Activated naive CD4-positive, alpha-beta T cell treated with anti-CD3 and anti-CD28 coated beads, Interleukin-2, amount 50 U/mL, for 16 hours (primary cell): ENCODE measurements around the gene GLT8D2.
"Not testable (repeated sequence)": the region's sequence is repeated elsewhere in the genome, so short reads cannot be mapped to it uniquely, and the experiment has no call there.

Experiments
- DNase-seq: peaks from one replicate; pipeline ENCODE4 v3.0.0-alpha.2; 2020

The GLT8D2 gene

DNA sequence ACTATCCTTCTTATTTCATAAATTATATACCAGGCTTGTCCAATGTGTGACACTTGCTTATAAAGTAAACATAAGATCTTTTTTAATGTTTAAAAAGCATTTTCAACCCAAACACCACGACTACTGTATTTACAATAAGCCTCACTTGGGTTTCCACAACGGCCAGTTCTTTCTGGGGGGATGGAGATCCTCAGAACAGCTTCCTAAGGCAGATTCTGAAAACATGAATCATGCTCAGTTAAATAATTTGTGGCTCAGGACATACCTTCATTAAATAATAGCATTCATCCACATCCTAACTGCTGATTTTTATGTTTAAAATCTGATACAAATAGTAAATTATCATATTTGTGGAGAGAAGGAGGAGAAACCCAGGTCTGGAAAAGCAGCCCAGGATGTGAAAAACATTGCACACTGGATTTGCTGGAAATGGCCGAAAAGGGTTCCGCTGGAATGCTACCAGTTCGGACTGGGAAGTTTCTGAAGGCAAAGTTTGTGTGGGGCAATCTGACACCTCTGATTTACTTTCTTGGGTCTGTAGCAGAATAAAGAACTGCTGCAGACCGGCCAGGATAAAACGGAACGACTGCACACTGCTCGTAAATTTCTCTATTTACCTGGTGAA lies 597 bp downstream of the GLT8D2 start:
- no peak for DNase-seq

DNA sequence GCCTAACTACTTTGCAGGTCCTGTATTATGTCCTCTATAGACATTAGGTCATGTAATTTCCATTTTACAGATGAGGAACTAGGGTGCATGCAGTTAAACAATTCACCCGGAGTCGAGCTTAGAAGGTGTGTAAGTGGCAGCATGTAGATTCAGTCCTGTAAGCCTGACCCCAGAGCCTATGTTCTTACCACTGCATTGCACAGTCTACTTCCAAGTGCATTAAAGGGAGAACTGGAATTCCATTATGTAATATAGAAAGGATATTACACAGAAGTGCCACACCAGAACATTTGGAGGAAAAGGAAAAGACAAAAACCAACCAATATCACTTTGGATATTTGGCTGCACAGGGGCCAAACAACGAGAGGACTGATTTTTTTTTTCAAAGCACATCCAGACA lies 1.2 kb downstream of the GLT8D2 start:
- DNase-seq = no peak

DNA sequence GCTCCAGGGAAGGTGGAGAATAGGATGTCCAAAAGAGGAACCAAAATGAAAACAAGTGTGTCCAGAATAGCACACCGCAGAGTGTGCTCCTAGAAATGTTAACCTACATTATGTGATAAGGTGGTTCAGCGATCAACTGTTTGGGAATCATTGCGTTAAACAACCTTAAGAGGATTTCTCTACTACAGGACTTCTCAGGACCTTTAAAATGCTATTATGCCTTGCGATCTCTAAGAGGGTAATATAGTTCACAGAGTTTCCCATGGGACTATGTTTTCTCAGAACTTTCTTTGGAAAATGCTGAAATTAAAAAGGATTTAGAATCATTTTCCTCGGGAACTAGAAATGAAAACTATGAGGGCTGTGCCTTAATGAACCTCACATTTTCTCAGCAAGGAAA lies 1.8 kb downstream of the GLT8D2 start:
- no peak for DNase-seq

DNA sequence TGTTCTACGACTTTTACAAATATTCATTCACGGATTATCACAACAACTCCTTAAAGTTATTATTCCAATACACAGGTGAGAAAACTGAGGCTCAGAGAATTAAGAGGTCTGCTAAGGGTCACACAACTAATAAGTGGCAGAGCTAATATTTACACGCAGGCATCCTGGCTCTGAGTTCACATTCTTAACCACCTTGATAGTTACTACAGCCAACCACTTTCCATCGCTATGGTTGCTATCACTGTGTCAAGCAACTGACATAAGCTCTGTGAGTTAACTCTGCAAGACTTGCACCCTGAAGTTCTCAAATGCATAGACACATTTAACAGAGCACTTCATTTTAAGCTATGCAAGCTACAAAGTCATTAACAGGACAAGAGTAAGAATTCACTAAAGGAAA lies 3.7 kb downstream of the GLT8D2 start:
- DNase-seq = no peak

DNA sequence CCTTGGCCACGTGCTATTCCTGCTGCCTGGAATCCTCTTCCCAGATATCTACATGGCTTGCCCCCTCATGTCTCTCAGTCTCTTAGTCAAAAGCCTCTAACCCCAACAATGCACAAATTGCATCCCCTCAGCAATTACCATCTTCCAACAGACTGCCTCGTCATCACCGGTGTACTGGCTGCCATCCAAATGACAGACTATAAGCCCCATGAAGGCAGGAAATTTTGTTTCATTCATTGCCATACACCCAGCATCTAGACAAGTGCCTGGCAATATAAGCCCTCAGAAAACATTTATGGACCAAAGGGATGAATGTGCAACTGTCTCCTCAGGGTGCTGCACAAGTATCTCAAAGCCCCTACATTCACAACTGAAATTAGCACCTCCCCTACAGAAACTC lies 5.8 kb downstream of the GLT8D2 start:
- DNase-seq = no peak

DNA sequence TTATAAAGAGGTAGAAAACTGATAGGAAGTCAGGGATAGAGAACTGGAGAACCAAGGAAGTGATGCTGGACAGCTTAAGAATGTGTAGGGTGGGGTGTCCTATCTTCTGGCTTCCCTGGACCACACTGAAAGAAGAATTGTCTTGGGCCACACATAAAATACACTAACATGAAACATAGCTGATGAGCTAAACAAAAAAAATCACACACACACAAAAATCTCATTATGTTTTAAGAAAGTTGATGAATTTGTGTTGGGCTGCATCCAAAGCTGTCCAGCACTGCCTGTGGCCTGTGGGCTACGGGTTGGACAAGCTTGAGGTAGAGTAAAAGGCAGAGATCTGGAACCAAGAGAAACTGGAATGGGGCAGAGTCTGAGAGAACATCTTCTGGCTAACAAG lies 7.4 kb downstream of the GLT8D2 start:
- no peak for DNase-seq

GRCh38 chr12:104039769-104040168 lies 10.2 kb downstream of the GLT8D2 start:
- DNase-seq = not testable (repeated sequence)

DNA sequence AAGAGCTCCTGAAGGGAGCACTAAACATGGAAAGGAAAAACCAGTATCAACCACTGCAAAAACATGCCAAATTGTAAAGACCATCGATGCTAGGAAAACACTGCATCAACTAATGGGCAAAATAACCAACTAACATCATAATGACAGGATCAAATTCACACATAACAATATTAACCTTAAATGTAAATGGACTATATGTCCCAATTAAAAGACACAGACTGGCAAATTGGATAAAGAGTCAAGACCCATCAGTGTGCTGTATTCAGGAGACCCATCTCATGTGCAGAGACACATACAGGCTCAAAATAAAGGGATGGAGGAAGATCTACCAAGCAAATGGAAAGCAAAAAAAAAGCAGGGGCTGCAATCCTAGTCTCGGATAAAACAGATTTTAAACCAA lies 13.8 kb downstream of the GLT8D2 start:
- DNase-seq = not testable (repeated sequence)

GRCh38 chr12:104030596-104030995 lies 19.4 kb downstream of the GLT8D2 start:
- not testable (repeated sequence) for DNase-seq

DNA sequence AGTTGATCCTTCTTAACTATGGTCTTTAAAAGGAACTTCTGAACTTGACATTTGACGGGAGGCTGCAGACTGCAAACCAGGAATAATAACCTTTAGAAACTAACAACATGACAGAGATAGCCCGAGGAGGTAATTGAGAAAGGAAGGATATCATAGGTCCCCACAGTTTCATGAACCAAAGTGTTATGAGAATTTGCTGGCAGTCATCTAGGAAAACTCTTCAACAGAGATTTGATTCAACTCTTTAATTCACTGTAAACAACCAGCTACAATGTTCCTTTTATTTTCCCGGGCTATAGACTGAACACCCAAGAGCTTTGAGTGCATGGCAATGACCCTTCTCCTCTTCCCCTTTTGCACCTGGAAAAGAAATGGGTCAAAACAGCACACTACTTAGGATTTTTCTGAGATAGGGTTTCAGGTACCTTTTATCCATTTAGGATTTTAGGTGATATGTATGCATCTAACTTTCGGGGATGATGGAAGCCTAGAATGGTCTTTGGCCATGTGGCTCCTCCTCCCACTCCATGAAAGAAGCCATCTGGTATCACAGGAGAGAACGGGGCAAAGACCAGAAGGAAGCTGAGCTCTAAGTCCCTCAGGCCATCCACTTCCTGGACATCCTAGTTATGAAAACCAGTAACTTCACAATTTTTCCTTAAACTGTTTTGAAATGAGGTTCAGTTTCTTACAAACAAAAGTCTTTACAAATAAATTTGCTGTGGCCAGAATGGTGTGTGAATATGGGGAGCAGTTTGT lies 23.0 kb downstream of the GLT8D2 start:
- no peak for DNase-seq

GRCh38 chr12:104025771-104026170 lies 24.2 kb downstream of the GLT8D2 start:
- DNase-seq = no peak

DNA sequence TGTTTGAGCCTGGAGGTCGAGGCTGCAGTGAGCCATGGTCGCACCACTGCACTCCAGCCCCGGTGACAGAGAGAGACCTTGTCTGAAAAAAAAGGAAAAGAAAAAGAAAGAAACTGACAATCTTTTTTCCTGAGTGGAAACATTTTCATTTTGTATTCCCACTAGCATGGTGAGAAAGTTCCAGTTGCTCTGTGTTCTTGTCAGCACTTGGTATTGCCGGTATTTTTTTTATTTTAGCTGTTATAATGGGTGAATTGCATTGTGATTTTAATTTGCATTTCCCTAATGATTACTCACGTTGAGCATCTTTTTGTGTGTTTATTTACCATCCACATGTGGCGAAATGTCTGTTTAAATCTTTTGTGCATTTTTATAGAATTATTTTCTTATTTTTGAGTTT lies 25.6 kb downstream of the GLT8D2 start:
- no peak for DNase-seq

DNA sequence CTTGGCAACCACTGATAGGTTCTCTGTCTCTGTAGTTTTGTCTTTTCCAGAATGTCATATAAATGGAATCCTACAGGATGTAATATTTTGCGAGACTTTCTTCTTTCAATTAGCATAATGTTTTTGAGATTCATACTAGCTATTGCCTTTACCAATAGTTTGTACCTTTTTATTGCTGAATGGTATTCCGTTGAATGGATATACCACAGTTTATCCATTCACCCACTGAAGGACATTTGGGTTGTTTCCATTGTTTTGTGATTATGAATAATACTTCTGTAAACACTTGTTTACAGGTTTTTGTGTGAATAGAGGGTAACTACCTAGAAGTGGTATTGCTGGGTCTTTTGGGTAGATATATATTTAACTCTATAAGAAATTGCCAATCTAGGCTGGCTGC lies 26.3 kb downstream of the GLT8D2 start:
- DNase-seq = no peak

GRCh38 chr12:104022786-104023185 lies 27.2 kb downstream of the GLT8D2 start:
- DNase-seq = no peak

DNA sequence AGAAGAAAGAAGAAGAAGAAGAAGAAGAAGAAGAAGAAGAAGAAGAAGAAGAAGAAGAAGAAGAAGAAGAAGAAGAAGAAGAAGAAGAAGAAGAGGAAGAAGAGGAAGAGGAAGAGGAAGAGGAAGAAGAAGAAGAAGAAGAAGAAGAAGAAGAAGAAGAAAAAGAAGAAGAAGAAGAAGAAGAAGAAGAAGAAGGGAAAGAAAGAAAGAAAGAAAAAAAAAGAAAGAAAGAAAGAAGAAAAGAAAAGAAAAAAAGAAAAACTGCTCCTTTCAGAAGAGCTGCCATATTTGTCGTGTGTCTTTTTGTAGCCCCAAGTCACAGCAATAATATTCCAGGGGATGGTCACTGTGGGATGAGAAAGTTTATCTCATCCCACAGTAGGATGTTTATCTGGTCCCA lies 28.1 kb downstream of the GLT8D2 start:
- DNase-seq = not testable (repeated sequence)

- DNase-seq = no peak
Measured at GRCh38 chr12:104012331-104012730, 37.7 kb downstream of the GLT8D2 start.

DNA sequence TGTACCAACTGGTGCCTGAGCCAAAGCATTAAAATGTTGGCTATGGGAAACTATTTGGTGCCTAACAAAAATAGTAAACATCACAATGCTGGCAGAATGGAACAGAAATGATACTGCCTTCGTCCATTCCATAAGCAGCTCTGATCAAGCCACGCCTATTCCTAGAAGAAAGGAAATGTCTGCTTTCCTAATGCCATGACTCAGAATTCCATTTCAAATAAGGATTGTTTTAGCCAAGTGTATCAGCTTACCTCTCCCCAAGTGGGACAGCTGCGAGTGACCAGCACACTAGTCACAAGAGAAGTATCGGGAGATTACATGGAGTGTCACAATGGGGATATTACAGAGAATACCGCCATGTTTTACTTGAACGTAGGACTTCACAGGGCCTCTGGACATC lies 38.7 kb downstream of the GLT8D2 start:
- no peak for DNase-seq

DNA sequence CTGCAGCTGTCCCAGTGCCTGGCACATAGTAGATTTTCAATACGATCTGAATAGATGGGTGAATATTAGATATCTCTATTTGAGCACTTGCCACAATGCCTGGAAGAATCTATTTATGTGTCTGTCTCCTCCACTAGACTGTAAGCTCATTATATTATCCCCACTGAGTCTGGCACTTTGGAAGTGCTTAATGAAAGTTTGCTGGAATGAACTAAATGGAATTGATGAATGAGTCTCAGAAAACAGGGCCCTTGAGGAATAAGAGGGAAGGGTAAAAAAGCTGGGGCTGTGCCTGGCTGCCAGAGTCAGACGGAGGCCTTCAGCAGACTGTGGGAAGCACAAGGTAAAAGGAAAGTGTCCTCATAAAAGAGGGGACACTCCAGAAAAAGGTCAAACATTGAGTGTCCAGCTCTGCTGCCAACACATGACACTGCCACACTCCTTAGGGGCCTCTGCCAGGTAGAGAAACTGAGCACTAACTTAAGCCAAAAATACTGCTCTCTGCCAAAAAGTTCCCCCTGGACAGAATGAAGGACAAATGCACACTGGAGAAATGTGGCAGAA lies 39.3 kb downstream of the GLT8D2 start:
- no peak for DNase-seq

DNA sequence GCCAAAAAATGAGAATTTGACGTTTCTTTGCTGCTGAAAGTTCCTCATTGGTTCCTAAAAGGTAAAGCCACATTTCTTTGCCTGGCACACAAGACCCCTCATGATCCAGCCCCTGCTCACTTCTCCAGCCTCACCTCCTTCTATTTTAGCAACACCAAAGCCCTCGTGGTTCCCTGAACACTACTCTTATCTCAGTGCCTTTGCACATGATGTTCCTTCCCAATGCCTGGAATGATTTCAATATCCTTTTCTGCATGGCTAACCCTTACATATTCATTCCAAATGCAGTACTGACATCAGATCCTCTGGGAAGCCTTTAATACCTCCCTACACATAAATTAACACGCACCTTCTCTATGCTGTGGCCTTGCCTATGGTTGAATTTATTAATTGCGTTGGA lies 39.9 kb downstream of the GLT8D2 start:
- DNase-seq = no peak

GRCh38 chr12:104006929-104007328 lies 43.1 kb downstream of the GLT8D2 start:
- DNase-seq = no peak

- no peak for DNase-seq
Measured at GRCh38 chr12:104003596-104003995, 46.4 kb downstream of the GLT8D2 start.

DNA sequence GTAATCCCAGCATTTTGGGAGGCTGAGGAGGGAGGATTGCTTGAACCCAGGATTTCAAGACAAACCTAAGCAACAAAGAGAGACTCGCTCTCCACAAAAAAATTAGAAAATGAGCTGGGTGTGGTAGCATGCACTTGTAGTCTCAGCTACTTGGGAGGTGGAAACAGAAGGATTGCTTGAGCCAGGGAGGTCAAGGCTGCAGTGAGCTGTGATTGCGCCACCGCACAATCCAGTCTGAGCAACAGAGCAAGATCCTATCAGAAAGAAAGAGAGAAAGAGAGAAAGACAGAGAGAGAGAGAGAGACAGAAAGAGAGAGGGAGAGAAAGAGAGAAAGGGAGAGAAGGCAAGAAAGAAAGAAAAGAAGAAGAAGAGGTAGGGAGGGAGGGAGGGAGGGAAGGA lies 47.3 kb downstream of the GLT8D2 start:
- DNase-seq = no peak

DNA sequence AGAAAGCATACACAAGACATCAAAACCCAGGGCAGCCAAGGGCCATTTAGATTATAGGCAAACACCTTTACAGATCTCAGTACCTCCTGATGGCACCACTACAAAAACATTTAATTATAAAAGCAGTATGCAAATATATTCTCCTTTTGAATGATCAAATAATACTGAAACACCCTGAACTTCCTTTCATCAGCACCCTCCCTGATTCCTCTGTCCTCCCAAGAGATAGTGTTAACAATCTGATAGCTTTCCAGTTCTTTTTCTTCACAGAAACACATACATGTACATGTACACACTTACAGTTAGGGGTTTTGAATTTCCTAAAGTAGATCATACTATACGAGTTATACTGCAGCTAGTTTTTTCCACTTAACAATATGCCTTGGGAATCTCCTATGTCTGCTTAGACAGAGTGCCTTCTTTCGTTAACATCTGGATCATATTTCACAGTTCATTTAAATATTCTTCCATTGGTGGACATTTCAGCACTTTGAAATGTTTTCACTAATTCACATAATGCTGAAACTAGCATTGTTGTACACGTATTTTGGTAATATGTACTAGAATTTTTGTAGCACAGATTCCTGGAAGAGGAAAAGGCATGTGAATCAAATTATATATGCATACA lies 49.1 kb downstream of the GLT8D2 start:
- DNase-seq = no peak

- no peak for DNase-seq
Measured at GRCh38 chr12:103998976-103999375, 51.0 kb downstream of the GLT8D2 start.
